GM19240 (cell line): ENCODE results near the gene ZFAND5.

Experiments used
- DNase-seq: peaks from one replicate; pipeline ENCODE4 v3.0.0; 2011; ENCODE audit warnings: low spot score; ENCODE audit not compliant: insufficient read length

The ZFAND5 gene

GRCh38 chr9:72324974-72325373, 40.0 kb downstream of the ZFAND5 start:
- DNase-seq = no peak

GRCh38 chr9:72322678-72323077, 42.3 kb downstream of the ZFAND5 start:
- no peak for DNase-seq

- DNase-seq = no peak
Measured at GRCh38 chr9:72322259-72322658, 42.7 kb downstream of the ZFAND5 start.

GRCh38 chr9:72315510-72316311, 49.3 kb downstream of the ZFAND5 start:
- DNase-seq = no peak

- DNase-seq = no peak
Measured at GRCh38 chr9:72315089-72315509, 49.9 kb downstream of the ZFAND5 start.

GRCh38 chr9:72313507-72313906, 51.5 kb downstream of the ZFAND5 start:
- no peak for DNase-seq

- no peak for DNase-seq
Measured at GRCh38 chr9:72312386-72312987, 52.5 kb downstream of the ZFAND5 start.

GRCh38 chr9:72309364-72310133, 55.5 kb downstream of the ZFAND5 start:
- DNase-seq = no peak

- no peak for DNase-seq
Measured at GRCh38 chr9:72306761-72307160, 58.2 kb downstream of the ZFAND5 start.

- DNase-seq = no peak
Measured at GRCh38 chr9:72305707-72306106, 59.3 kb downstream of the ZFAND5 start.

- DNase-seq = no peak
Measured at GRCh38 chr9:72305102-72305546, 59.9 kb downstream of the ZFAND5 start.

GRCh38 chr9:72304538-72304937, 60.5 kb downstream of the ZFAND5 start:
- no peak for DNase-seq
